Measurements from ENCODE around the gene RAVER2. TPM values are rescaled to one million over a fixed set of nuclear protein-coding genes. Genes with fewer than 3 reads are reported as not detected.
"Not testable (repeated sequence)": the region's sequence is repeated elsewhere in the genome, so short reads cannot be mapped to it uniquely, and the experiment has no call there.

Gene RAVER2
- total RNA-seq, 4 donors from 2014 or later: 46.8 to 94.5 (median 71.0) TPM

DNA sequence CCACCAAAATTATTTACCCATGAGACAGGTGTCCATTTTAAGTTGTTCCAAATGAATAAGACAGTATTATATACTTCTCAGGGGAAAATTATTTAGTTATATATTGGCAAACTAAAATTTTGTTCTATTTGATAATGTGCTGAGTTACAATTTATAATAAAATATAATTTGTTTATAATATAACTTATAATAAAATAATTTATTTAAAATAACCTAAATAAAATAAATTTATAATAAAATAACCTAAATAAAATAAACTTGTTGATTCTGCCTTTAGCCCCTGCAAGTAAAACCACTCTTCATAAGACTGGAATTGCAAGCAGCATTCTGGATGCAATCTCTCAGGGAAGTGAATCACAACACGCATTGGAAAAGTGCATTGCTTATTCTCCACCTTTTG is 69.6 kb downstream of the RAVER2 start:
- TF ChIP-seq EP300 (IDR thresholded peaks at IDR 0.05; ENCODE audit: low read depth) (no peak), POLR2A (IDR thresholded peaks at IDR 0.05) (no peak), POLR2AphosphoS5 (IDR thresholded peaks at IDR 0.05) (no peak)
- TF ChIP-seq, protein P1, sequence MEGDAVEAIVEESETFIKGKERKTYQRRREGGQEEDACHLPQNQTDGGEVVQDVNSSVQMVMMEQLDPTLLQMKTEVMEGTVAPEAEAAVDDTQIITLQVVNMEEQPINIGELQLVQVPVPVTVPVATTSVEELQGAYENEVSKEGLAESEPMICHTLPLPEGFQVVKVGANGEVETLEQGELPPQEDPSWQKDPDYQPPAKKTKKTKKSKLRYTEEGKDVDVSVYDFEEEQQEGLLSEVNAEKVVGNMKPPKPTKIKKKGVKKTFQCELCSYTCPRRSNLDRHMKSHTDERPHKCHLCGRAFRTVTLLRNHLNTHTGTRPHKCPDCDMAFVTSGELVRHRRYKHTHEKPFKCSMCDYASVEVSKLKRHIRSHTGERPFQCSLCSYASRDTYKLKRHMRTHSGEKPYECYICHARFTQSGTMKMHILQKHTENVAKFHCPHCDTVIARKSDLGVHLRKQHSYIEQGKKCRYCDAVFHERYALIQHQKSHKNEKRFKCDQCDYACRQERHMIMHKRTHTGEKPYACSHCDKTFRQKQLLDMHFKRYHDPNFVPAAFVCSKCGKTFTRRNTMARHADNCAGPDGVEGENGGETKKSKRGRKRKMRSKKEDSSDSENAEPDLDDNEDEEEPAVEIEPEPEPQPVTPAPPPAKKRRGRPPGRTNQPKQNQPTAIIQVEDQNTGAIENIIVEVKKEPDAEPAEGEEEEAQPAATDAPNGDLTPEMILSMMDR (IDR thresholded peaks at IDR 0.05): no peak
- H3K27me3 ChIP-seq: no peaks in the 10 kb centered on the region
- H3K36me3 ChIP-seq: peaks cover 0 to 29% (median 0%) of the 10 kb centered on the region in 4 donors
- no peak overlapping the region for H3K4me3 ChIP-seq
- no peaks in the 10 kb centered on the region for H3K9me3 ChIP-seq
- in situ Hi-C loops (cut with MboI; ENCODE audit: low pct_ligation_motif_present in 1 of 4, low pct_unique_long_range_greater_than_20kb in 1 of 4, low sequenced_read_pairs in 3 of 4) (loop anchor here in 2 of 4 donors (10.0 to 25.0 kb wide), 2 partner anchors 70 to 552 kb away; partner anchors contain the start of gene RAVER2 (in 1 of the 2)), intact Hi-C loops (cut with DNase I; ENCODE audit: low total_unique reads) (no loop called here)
- no peak for DNase-seq
- no peak overlapping the region for H3K27ac ChIP-seq
- H3K4me1 ChIP-seq: no peaks in the 10 kb centered on the region
- WGBS, 2 donors (ENCODE audit: low coverage in 1 of 2): 100% methylated on average over 1 of the region's 1 CpG

DNA sequence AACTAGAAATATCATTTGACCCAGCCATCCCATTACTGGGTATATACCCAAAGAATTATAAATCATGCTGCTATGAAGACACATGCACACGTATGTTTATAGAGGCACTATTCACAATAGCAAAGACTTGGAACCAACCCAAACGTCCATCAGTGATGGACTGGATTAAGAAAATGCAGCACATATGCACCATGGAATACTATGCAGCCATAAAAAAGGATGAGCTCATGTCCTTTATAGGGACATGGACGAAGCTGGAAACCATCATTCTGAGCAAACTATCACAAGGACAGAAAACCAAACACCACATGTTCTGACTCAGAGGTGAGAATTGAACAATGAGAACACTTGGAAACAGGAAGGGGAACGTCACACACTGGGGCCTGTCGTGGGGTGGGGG is 72.5 kb downstream of the RAVER2 start:
- WGBS, 2 donors (ENCODE audit: low coverage in 1 of 2): 76 to 85% methylated on average over 4 to 5 of the region's 5 CpGs
- in situ Hi-C loops (cut with MboI; ENCODE audit: low pct_ligation_motif_present in 1 of 4, low pct_unique_long_range_greater_than_20kb in 1 of 4, low sequenced_read_pairs in 3 of 4): loop anchor here in 2 of 4 donors (10.0 to 25.0 kb wide), 2 partner anchors 73 to 555 kb away; partner anchors contain the start of gene RAVER2 (in 1 of the 2)
- H3K27ac ChIP-seq; H3K27me3 ChIP-seq; intact Hi-C loops (cut with DNase I; ENCODE audit: low total_unique reads); DNase-seq; H3K4me1 ChIP-seq; H3K4me3 ChIP-seq; H3K9me3 ChIP-seq: not testable (repeated sequence)
- H3K36me3 ChIP-seq: peaks cover 0 to 29% (median 0%) of the 10 kb centered on the region in 4 donors

DNA sequence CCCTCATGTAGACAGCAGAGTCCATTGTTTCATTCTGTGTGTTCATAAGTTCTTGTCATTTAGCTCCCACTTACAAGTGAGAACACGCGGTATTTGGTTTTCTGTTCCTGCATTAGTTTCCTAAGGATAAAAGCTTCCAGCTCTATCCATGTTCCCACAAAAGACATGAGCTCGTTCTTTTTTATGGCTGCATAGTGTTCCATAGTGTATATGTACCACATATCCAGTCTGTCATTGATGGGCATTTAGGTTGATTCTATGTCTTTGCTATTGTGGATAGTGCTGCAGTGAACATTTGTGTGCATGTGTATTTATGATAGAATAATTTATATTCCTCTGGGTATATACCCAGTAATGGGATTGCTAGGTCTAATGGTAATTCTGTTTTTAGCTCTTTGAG is 75.7 kb downstream of the RAVER2 start:
- H3K27me3 ChIP-seq, H3K27ac ChIP-seq, H3K4me3 ChIP-seq, DNase-seq, H3K4me1 ChIP-seq, H3K36me3 ChIP-seq, H3K9me3 ChIP-seq: not testable (repeated sequence)
- intact Hi-C loops (cut with DNase I; ENCODE audit: low total_unique reads) (loop anchor here (5.0 kb wide), 1 partner anchor 553 kb away; no protein-coding TSS in a partner anchor), in situ Hi-C loops (cut with MboI; ENCODE audit: low pct_ligation_motif_present in 1 of 4, low pct_unique_long_range_greater_than_20kb in 1 of 4, low sequenced_read_pairs in 3 of 4) (loop anchor here (10.0 to 25.0 kb wide), 4 partner anchors 126 to 558 kb away; no protein-coding TSS in a partner anchor)
- WGBS, 2 donors (ENCODE audit: low coverage in 1 of 2): 95 to 100% methylated on average over 3 of the region's 3 CpGs

DNA sequence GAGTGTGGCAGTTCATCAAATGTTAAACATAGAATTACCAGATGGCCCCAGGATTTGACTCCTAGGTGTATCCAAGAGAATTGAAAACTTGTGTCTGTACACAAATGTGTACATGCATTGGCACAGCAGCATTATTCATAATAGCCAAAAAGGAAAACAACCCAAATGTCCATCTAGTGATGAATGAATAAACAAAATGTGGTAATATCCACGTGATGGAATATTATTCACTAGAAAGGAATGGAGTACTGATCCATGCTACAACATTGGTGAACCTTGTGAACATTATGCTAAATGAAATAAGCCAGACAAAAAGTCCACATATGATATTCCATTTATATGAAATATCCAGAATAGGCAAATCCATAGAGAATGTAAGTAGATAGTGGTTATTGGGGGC is 77.7 kb downstream of the RAVER2 start:
- H3K27me3 ChIP-seq: no peaks in the 10 kb centered on the region
- no peak overlapping the region for H3K4me3 ChIP-seq
- H3K27ac ChIP-seq: no peak overlapping the region
- no peak for DNase-seq
- 30 to 70% methylated on average over 1 of the region's 1 CpG for WGBS, 2 donors (ENCODE audit: low coverage in 1 of 2)
- H3K36me3 ChIP-seq: no peaks in the 10 kb centered on the region
- peaks cover 0 to 11% (median 2%) of the 10 kb centered on the region in 4 donors for H3K4me1 ChIP-seq
- TF ChIP-seq POLR2A (IDR thresholded peaks at IDR 0.05) (no peak), POLR2AphosphoS5 (IDR thresholded peaks at IDR 0.05) (no peak), EP300 (IDR thresholded peaks at IDR 0.05; ENCODE audit: low read depth) (no peak)
- TF ChIP-seq, protein P1 (IDR thresholded peaks at IDR 0.05): no peak
- no peaks in the 10 kb centered on the region for H3K9me3 ChIP-seq
- intact Hi-C loops (cut with DNase I; ENCODE audit: low total_unique reads): loop anchor here (5.0 kb wide), 1 partner anchor 555 kb away; no protein-coding TSS in a partner anchor
- in situ Hi-C loops (cut with MboI; ENCODE audit: low pct_ligation_motif_present in 1 of 4, low pct_unique_long_range_greater_than_20kb in 1 of 4, low sequenced_read_pairs in 3 of 4): loop anchor here (10.0 to 25.0 kb wide), 4 partner anchors 128 to 560 kb away; no protein-coding TSS in a partner anchor

DNA sequence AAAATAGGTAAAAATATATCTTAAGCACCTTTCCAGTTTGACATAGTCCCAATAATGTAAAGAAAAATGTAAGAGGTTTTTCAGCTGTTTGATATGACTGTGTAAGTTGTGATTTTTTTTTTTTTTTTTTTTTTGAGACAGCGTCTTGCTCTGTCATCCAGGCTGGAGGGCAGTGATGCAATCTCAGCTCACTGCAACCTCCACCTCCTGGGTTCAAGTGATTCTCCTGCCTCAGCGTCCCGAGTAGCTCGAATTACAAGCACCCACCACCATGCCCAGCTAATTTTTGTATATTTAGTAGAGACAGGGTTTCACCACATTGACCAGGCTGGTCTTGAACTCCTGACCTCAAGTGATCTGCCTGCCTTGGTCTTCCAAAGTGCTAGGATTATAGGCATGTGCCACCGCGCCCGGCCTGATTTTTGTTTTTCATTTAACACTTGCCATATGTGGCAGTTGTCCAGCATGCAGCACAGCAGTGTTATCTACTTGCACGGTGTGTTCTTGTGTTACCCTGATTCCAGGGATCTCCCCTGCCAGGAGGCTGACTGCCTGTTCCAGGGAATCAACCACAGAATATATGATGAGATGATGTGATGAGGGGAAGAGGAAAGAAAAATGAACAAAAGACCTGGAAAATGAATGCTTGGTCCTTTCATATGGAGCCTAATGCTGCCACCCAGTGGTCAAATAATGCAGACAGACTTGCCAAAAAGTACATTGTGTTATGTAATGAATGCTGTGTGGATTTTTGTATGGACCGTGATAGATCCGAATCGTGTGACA is 79.0 kb downstream of the RAVER2 start:
- peak; percentile 76 for DNase-seq
- Histone ChIP-seq H3K4me1 (peaks cover 0 to 14% (median 2%) of the 10 kb centered on the region in 4 donors), H3K27me3 (no peaks in the 10 kb centered on the region), H3K36me3 (no peaks in the 10 kb centered on the region), H3K9me3 (no peaks in the 10 kb centered on the region), H3K4me3 (no peak overlapping the region), H3K27ac (no peak overlapping the region)
- intact Hi-C loops (cut with DNase I; ENCODE audit: low total_unique reads): loop anchor here (5.0 kb wide), 1 partner anchor 557 kb away; no protein-coding TSS in a partner anchor
- no peak for TF ChIP-seq POLR2A (IDR thresholded peaks at IDR 0.05)
- TF ChIP-seq EP300 (IDR thresholded peaks at IDR 0.05; ENCODE audit: low read depth): no peak
- TF ChIP-seq, protein P1 (IDR thresholded peaks at IDR 0.05): peak; percentile 77 to 90 (median 82)
- TF ChIP-seq POLR2AphosphoS5 (IDR thresholded peaks at IDR 0.05): peak in 2 of 3 donors; percentile 38 to 65
- in situ Hi-C loops (cut with MboI; ENCODE audit: low pct_ligation_motif_present in 1 of 4, low pct_unique_long_range_greater_than_20kb in 1 of 4, low sequenced_read_pairs in 3 of 4): loop anchor here (10.0 to 25.0 kb wide), 4 partner anchors 129 to 562 kb away; no protein-coding TSS in a partner anchor
- 46 to 100% methylated on average over 1 to 11 of the region's 11 CpGs for WGBS, 2 donors (ENCODE audit: low coverage in 1 of 2)
